ENCODE data around the gene CLK2.

GRCh38 chr1:155300553-155301329 is 27.4 kb upstream of the CLK2 start:
- TF ChIP-seq CTCF (conservative IDR thresholded peaks at IDR 0.05 in 1 of 2, IDR thresholded peaks at IDR 0.05 in 1 of 2; ENCODE audit: low read depth in 1 of 2, low read length in 2 of 2) (no peak), EZH2 (IDR thresholded peaks at IDR 0.05; ENCODE audit: low read length, missing control alignments) (no peak)

All from fibroblast of lung (primary cell).